OCI-LY7 (cell line): ENCODE results near the gene SMARCA2. TPM values are rescaled to one million over a fixed set of nuclear protein-coding genes. Genes with fewer than 3 reads are reported as not detected.

Experiments
- BruUV-seq: library from RNA; stranded (reverse); fragments of 400-500 nt; replicated peaks from 2 replicates; lab custom pipeline; 2021; lab: Mats Ljungman, UMichigan
- CTCF ChIA-PET: fragments of 300-600 bp; sonication (Branson Sonifier 250); formaldehyde crosslinking; loops from one replicate; lab custom pipeline; 2022; ENCODE audit warnings: antibody characterized with exemption; ENCODE audit not compliant: unreplicated experiment; lab: Charles Lee
- POLR2A ChIA-PET: fragments of 300-600 bp; sonication (Branson Sonifier 250); formaldehyde crosslinking; loops from one replicate; lab custom pipeline; 2022; ENCODE audit warnings: antibody characterized with exemption; lab: Charles Lee
- DNase-seq: peaks from one replicate; pipeline ENCODE4 v3.0.0-alpha.2; 2015; ENCODE audit warnings: low spot score
- H2AFZ ChIP-seq: fragments of 200-600 bp; sonication (generic), shearing (Covaris generic); 2 replicates; pipeline ENCODE4 v1.6.1; 2014; ENCODE audit warnings: mild to moderate bottlenecking, antibody characterized with exemption, low read length, moderate library complexity
- H3K27ac ChIP-seq: fragments of 200-600 bp; sonication (generic); 2 replicates; pipeline ENCODE4 v1.5.1; 2014; ENCODE audit warnings: mixed run types, low read depth, mild to moderate bottlenecking, moderate library complexity, low read length, inconsistent platforms; ENCODE audit not compliant: poor library complexity, severe bottlenecking
- H3K36me3 ChIP-seq: fragments of 200-600 bp; sonication (generic); 2 replicates; pipeline ENCODE4 v1.6.1; 2014; ENCODE audit warnings: mild to moderate bottlenecking, antibody characterized with exemption, low read length, moderate library complexity, mixed read lengths; ENCODE audit not compliant: insufficient read depth
- H3K4me1 ChIP-seq: fragments of 200-600 bp; sonication (generic); 2 replicates; pipeline ENCODE4 v1.5.1; 2014; ENCODE audit warnings: mild to moderate bottlenecking, low read length; ENCODE audit not compliant: insufficient read depth, poor library complexity, severe bottlenecking
- H3K4me2 ChIP-seq: fragments of 200-600 bp; sonication (generic); 2 replicates; pipeline ENCODE4 v1.6.1; 2014; ENCODE audit warnings: mild to moderate bottlenecking, low read length
- H3K4me3 ChIP-seq: fragments of 200-600 bp; sonication (generic); 2 replicates; pipeline ENCODE4 v1.5.1; 2014; ENCODE audit warnings: mild to moderate bottlenecking, low read depth, low read length; ENCODE audit not compliant: poor library complexity, severe bottlenecking
- H3K79me2 ChIP-seq: fragments of 200-600 bp; sonication (generic); 2 replicates; pipeline ENCODE4 v1.6.1; 2016; ENCODE audit warnings: low read depth, mild to moderate bottlenecking, low read length, moderate library complexity, mixed read lengths; ENCODE audit not compliant: insufficient read depth
- H3K9me2 ChIP-seq: fragments of 200-600 bp; sonication (generic); 2 replicates; pipeline ENCODE4 v1.6.1; 2016; ENCODE audit warnings: mild to moderate bottlenecking, low read length, mixed read lengths; ENCODE audit not compliant: insufficient read depth
- H3K9me3 ChIP-seq: fragments of 200-600 bp; sonication (generic); 2 replicates; pipeline ENCODE4 v1.6.1; 2014; ENCODE audit warnings: mild to moderate bottlenecking, mixed run types, low read length, mixed read lengths
- H4K20me1 ChIP-seq: fragments of 200-600 bp; sonication (generic); 2 replicates; pipeline ENCODE4 v1.6.1; 2014; ENCODE audit warnings: mild to moderate bottlenecking, antibody characterized with exemption, low read length, moderate library complexity, mixed read lengths; ENCODE audit not compliant: insufficient read depth
- EZH2phosphoT487 ChIP-seq: fragments of 200-600 bp; sonication (generic); IDR thresholded peaks from 2 replicates; pipeline ENCODE4 v1.6.1; 2018; ENCODE audit warnings: low read depth, borderline replicate concordance, mild to moderate bottlenecking, mixed run types, antibody characterized with exemption, low read length, moderate library complexity, mixed read lengths
- intact Hi-C: fragments of 100-400 bp; cut with micrococcal nuclease; formaldehyde crosslinking; loops from one replicate; pipeline ENCODE4 v1.10.0; 2022; ENCODE audit not compliant: unreplicated experiment
- total RNA-seq, 2 experiments: library from RNA; depleted of rRNA in 1 of 2; stranded (reverse); fragments of >200 nt in 1 of 2; shearing (Covaris generic) in 1 of 2; gene quantifications; 2 replicates each; pipeline ENCODE4 v1.2.3, GENCODE V29; 2014 to 2022
- TF ChIP-seq, protein P1 (sequence below): fragments of 200-600 bp; sonication (generic); conservative IDR thresholded peaks from 2 replicates; pipeline ENCODE4 v1.5.1; 2014; ENCODE audit warnings: mild to moderate bottlenecking, antibody characterized with exemption, low read length, moderate library complexity, mixed read lengths

The SMARCA2 gene
- total RNA-seq, 2 experiments from 2014 or later = 54.8 to 80.6 TPM

DNA sequence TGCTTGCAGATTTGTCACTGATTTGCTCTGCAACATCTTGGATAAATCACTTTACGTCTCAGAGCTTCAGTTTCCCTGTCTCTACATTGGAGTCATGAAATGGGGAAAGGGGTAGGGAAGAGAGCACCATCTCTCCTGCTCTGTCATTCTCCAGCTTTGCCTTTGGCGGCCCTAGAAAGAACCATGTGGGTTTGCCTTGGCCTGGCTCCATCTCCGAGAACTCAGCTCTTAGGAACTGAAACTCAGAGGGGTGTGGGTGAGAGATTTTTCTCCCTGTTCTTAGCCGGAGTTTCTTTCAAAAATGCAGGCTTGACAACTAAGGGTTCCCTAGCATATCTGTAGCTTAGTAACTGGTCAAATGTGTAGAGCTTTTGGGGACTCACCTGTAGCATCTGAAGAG lies 123.5 kb downstream of the SMARCA2 start:
- intact Hi-C loops = no loop called here
- no TSS peak for BruUV-seq
- no peaks in the 10 kb centered on the region for H3K4me1 ChIP-seq
- no peak overlapping the region for H3K27ac ChIP-seq
- H3K4me3 ChIP-seq = no peak overlapping the region
- peaks cover 27% of the 10 kb centered on the region for H3K36me3 ChIP-seq
- no peak for TF ChIP-seq EZH2phosphoT487
- TF ChIP-seq, protein P1, sequence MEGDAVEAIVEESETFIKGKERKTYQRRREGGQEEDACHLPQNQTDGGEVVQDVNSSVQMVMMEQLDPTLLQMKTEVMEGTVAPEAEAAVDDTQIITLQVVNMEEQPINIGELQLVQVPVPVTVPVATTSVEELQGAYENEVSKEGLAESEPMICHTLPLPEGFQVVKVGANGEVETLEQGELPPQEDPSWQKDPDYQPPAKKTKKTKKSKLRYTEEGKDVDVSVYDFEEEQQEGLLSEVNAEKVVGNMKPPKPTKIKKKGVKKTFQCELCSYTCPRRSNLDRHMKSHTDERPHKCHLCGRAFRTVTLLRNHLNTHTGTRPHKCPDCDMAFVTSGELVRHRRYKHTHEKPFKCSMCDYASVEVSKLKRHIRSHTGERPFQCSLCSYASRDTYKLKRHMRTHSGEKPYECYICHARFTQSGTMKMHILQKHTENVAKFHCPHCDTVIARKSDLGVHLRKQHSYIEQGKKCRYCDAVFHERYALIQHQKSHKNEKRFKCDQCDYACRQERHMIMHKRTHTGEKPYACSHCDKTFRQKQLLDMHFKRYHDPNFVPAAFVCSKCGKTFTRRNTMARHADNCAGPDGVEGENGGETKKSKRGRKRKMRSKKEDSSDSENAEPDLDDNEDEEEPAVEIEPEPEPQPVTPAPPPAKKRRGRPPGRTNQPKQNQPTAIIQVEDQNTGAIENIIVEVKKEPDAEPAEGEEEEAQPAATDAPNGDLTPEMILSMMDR = no peak
- H3K9me2 ChIP-seq = no peaks in the 10 kb centered on the region
- H3K9me3 ChIP-seq = no peaks in the 10 kb centered on the region
- no peaks in the 10 kb centered on the region for H3K79me2 ChIP-seq
- H4K20me1 ChIP-seq = no peaks in the 10 kb centered on the region
- no peak overlapping the region for H3K4me2 ChIP-seq
- ChIA-PET POLR2A (interaction anchor here (0.7 kb wide), 1 partner anchor 40 kb away, joined by 3 read pairs; no protein-coding TSS in a partner anchor), CTCF (no interaction called here)
- no peak overlapping the region for H2AFZ ChIP-seq
- DNase-seq = no peak

DNA sequence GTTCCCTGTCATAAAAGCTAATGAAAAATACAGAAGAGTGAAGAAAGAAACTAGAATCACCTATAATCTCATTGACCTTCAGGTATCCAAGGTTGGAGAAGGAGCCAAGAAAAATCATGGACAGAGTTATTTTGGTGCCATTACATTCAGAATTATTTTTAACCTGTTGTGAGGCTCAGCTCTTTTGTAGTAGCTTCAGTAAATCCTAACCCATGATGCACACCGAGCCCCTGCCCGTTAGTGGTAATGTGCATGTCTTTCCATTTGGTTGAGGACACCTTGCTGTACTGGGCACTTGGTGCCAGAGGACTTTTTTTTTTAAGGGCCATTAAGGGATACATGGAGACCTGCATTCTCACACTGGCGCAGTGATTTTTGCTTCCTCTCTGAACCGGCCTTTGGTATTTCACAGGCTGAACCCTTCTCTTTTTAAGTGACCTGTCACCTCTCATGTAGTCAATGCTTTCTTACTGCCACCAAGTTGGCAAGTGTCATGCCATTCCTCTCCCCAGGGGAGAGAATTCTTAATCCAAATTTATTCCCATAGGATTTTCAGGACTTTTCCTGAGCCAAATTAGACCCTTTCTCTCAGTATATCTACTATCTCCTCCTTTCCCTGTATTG lies 125.6 kb downstream of the SMARCA2 start:
- Histone ChIP-seq H3K4me2 (no peak overlapping the region), H2AFZ (no peak overlapping the region), H3K4me3 (no peak overlapping the region), H3K9me2 (no peaks in the 10 kb centered on the region), H3K9me3 (no peaks in the 10 kb centered on the region), H3K79me2 (no peaks in the 10 kb centered on the region), H3K27ac (no peak overlapping the region), H4K20me1 (no peaks in the 10 kb centered on the region), H3K36me3 (peaks cover 20% of the 10 kb centered on the region; the same call in 1 of the 2 replicates), H3K4me1 (no peaks in the 10 kb centered on the region)
- intact Hi-C loops = no loop called here
- TF ChIP-seq, protein P1 = no peak
- no peak for TF ChIP-seq EZH2phosphoT487
- ChIA-PET CTCF (no interaction called here), POLR2A (interaction anchor here (0.6 kb wide), 1 partner anchor 38 kb away, joined by 4 read pairs; no protein-coding TSS in a partner anchor)
- no peak for DNase-seq
- BruUV-seq = no TSS peak

DNA sequence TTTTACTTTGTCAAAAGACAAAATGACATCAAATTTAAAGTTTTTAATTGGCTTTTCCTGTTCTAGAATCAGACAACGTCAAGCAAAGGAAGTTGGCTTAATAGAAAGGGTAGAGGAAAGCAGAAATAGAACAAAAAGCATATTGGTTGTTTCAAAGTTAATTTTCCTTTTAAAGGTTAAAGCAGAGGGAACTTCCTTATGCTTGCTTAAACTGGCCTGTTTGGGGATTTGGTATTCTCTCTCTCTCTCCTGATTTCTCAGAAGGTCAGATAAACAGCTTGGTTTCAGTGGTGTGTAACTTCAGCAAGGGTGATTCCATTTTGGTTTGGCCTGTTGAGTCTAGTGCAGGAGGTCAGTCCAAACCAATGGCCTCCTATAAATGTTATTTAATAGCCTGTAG lies 127.1 kb downstream of the SMARCA2 start:
- Histone ChIP-seq H3K4me2 (no peak overlapping the region), H3K4me3 (no peak overlapping the region), H3K36me3 (peaks cover 13% of the 10 kb centered on the region; the same call in 1 of the 2 replicates), H2AFZ (no peak overlapping the region), H4K20me1 (no peaks in the 10 kb centered on the region), H3K9me2 (no peaks in the 10 kb centered on the region), H3K4me1 (no peaks in the 10 kb centered on the region), H3K79me2 (no peaks in the 10 kb centered on the region), H3K9me3 (no peaks in the 10 kb centered on the region), H3K27ac (no peak overlapping the region)
- DNase-seq = no peak
- CTCF ChIA-PET = no interaction called here
- POLR2A ChIA-PET = interaction anchor here (0.6 to 1.0 kb wide), 2 partner anchors 16 to 35 kb away, joined by 3 to 4 read pairs; no protein-coding TSS in a partner anchor
- BruUV-seq = no TSS peak
- intact Hi-C loops = no loop called here
- no peak for TF ChIP-seq EZH2phosphoT487
- TF ChIP-seq, protein P1 = no peak
